Spleen (tissue), 7 donors: ENCODE results near the gene CXCR4.

Source experiments
- POLR2A ChIP-seq, 3 donors: fragments of 450-650 bp; IDR thresholded peaks; one replicate each; pipeline ENCODE4 v1.5.1; 2017; ENCODE audit warnings: antibody characterized with exemption in 3 of 3, mild to moderate bottlenecking in 1 of 3
- TF ChIP-seq, protein P1 (sequence below), 11 experiments: fragments of 200-600 bp in 7 of 11; fragments of 450-650 bp in 4 of 11; sonication (generic) in 4 of 11; IDR thresholded peaks in 8 of 11; conservative IDR thresholded peaks in 3 of 11; 1 replicate in 7 of 11; 2 replicates in 4 of 11; pipeline versions ENCODE4 v1.4.0 to v1.8.0; 2016 to 2021; ENCODE audit warnings: antibody characterized with exemption in 11 of 11, inconsistent platforms in 4 of 11, mild to moderate bottlenecking in 1 of 11
- donor health status: DM: no; HTN: no; CAD: no; lungs with moderate emphysema.
- donor health status: DM: no; HTN: no; CAD: no.
- donor health status: DM: no; HTN: no; CAD: no.

- TF ChIP-seq, protein P1, sequence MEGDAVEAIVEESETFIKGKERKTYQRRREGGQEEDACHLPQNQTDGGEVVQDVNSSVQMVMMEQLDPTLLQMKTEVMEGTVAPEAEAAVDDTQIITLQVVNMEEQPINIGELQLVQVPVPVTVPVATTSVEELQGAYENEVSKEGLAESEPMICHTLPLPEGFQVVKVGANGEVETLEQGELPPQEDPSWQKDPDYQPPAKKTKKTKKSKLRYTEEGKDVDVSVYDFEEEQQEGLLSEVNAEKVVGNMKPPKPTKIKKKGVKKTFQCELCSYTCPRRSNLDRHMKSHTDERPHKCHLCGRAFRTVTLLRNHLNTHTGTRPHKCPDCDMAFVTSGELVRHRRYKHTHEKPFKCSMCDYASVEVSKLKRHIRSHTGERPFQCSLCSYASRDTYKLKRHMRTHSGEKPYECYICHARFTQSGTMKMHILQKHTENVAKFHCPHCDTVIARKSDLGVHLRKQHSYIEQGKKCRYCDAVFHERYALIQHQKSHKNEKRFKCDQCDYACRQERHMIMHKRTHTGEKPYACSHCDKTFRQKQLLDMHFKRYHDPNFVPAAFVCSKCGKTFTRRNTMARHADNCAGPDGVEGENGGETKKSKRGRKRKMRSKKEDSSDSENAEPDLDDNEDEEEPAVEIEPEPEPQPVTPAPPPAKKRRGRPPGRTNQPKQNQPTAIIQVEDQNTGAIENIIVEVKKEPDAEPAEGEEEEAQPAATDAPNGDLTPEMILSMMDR (IDR thresholded peaks at IDR 0.05 in 8 of 11, conservative IDR thresholded peaks at IDR 0.05 in 3 of 11): no peak
- peak in 2 of 3 donors; percentile 49 to 60 for TF ChIP-seq POLR2A (IDR thresholded peaks at IDR 0.05)
Measured at GRCh38 chr2:136129601-136130000, 11.7 kb upstream of the CXCR4 start.
